Measurements from ENCODE around the gene MDFI. TPM values are rescaled to one million over a fixed set of nuclear protein-coding genes. Genes with fewer than 3 reads are reported as not detected.

Gene MDFI
- polyA plus RNA-seq, 4 donors: 37.5 to 62.2 (median 49.3) TPM

- no peak for DNase-seq (ENCODE audit: low read depth in 4 of 4, low spot score in 2 of 4)
Measured at GRCh38 chr6:41684311-41685180, 46.3 kb downstream of the MDFI start.

- no peak for DNase-seq (ENCODE audit: low read depth in 4 of 4, low spot score in 2 of 4)
Measured at GRCh38 chr6:41685641-41686380, 47.5 kb downstream of the MDFI start.

- no peak for DNase-seq (ENCODE audit: low read depth in 4 of 4, low spot score in 2 of 4)
Measured at GRCh38 chr6:41687501-41688175, 49.4 kb downstream of the MDFI start.

GRCh38 chr6:41688256-41688965, 50.1 kb downstream of the MDFI start:
- DNase-seq (ENCODE audit: low read depth in 4 of 4, low spot score in 2 of 4): no peak

- DNase-seq (ENCODE audit: low read depth in 4 of 4, low spot score in 2 of 4): no peak
Measured at GRCh38 chr6:41689171-41690008, 51.1 kb downstream of the MDFI start.

GRCh38 chr6:41690541-41691330, 52.5 kb downstream of the MDFI start:
- DNase-seq (ENCODE audit: low read depth in 4 of 4, low spot score in 2 of 4): no peak

- no peak for DNase-seq (ENCODE audit: low read depth in 4 of 4, low spot score in 2 of 4)
Measured at GRCh38 chr6:41691426-41692079, 53.3 kb downstream of the MDFI start.

GRCh38 chr6:41692080-41692675, 53.9 kb downstream of the MDFI start:
- DNase-seq (ENCODE audit: low read depth in 4 of 4, low spot score in 2 of 4): no peak

GRCh38 chr6:41692730-41693129, 54.5 kb downstream of the MDFI start:
- DNase-seq (ENCODE audit: low read depth in 4 of 4, low spot score in 2 of 4): no peak

- DNase-seq (ENCODE audit: low read depth in 4 of 4, low spot score in 2 of 4): no peak
Measured at GRCh38 chr6:41693281-41694240, 55.3 kb downstream of the MDFI start.

GRCh38 chr6:41694815-41695526, 56.7 kb downstream of the MDFI start:
- DNase-seq (ENCODE audit: low read depth in 4 of 4, low spot score in 2 of 4): no peak

GRCh38 chr6:41695825-41696224, 57.6 kb downstream of the MDFI start:
- DNase-seq (ENCODE audit: low read depth in 4 of 4, low spot score in 2 of 4): no peak

GRCh38 chr6:41696788-41697187, 58.5 kb downstream of the MDFI start:
- no peak for DNase-seq (ENCODE audit: low read depth in 4 of 4, low spot score in 2 of 4)

- no peak for DNase-seq (ENCODE audit: low read depth in 4 of 4, low spot score in 2 of 4)
Measured at GRCh38 chr6:41697861-41698781, 59.9 kb downstream of the MDFI start.

GRCh38 chr6:41699063-41699462, 60.8 kb downstream of the MDFI start:
- no peak for DNase-seq (ENCODE audit: low read depth in 4 of 4, low spot score in 2 of 4)
